Dedifferentiated amniotic fluid mesenchymal stem cell (primary cell): ENCODE measurements around the gene PKMYT1.

ENCODE experiments used
- DNase-seq: peaks from one replicate; pipeline ENCODE4 v3.0.0-alpha.2; 2016; ENCODE audit errors: extremely low spot score

The PKMYT1 gene

GRCh38 chr16:2973605-2974318 lies 6.5 kb downstream of the PKMYT1 start:
- no peak for DNase-seq

DNA sequence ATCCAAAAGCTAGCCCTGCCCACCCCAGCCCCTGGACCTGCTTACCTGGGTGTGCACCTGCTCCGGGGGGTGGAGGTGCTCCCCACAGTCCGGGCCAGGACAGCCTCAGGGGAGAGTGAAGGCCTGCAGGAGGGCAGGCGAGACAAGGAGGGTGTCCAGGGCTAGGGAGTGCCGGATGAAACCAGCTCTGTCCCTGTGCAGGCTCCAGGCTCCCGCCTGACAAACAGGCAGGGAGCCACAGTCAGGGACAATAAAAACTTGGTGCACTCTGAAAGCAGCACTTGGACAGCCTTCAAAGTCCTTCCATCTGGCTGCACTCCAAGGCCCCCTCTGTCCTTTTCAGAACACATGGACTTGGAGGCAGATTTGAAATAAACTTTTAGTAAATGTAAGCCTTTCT lies 7.2 kb downstream of the PKMYT1 start:
- DNase-seq = no peak

DNA sequence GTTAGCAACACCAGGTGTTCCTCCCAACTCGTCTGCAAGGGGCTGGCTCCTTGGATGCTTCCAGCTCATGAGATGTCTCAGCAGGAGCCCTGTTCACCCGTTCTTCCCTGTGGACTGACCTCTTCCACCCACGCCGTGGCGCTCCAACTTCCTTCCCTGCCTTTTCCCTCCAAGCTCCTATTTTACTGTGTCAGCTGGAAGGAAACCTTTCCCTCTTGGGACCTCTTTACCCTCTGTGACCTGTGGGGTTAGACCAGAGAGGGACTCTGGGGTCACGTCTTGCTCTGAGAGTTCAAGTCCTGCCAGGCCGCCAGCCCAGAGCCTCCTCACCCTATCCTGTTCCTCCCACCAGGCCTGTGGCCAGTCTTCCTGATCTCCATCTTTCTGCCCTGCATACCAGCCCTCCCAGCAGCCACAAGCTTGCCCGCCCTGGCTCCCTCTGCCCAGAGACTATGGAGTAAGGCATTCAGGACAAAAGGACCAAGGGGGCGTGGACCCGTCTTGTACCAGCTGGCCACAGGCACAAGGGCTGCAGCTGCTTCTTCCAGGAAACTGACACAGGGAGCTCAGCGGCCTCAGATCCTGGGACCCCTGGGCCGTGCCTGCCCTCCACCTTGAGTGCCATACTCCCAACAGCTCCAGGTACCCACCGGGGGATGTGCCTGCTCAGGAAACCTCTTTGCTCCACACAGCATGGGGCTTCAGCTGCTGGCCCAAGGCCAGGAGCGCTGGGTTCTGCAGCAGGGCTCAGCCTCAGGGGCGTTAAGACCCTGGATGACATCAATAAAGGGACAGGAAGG lies 8.1 kb downstream of the PKMYT1 start:
- DNase-seq = no peak

DNA sequence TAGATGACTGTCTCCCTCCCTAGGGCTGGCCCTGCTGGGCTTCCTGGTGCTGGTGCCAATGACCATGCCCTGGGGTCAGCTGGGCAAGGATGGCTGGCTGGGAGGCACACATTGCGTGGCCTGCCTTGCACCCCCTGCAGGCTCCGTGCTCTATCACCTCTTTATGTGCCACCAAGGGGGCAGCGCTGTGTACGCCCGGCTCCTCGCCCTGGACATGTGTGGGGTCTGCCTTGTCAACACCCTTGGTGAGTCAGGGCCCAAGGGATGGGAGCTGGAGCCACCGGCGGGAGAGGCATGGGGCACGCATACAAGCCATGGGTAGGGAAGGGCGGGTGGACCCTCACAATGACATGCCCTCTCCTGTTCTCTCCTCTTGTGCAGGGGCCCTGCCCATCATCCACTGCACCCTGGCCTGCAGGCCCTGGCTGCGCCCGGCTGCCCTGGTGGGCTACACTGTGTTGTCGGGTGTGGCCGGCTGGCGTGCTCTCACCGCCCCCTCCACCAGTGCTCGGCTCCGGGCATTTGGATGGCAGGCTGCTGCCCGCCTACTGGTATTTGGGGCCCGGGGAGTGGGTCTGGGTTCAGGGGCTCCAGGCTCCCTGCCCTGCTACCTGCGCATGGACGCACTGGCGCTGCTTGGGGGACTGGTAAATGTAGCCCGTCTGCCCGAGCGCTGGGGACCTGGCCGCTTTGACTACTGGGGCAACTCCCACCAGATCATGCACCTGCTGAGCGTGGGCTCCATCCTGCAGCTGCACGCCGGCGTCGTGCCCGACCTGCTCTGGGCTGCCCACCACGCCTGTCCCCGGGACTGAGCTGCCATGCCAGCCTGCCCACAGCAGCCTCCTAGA lies 8.9 kb downstream of the PKMYT1 start:
- DNase-seq = no peak

DNA sequence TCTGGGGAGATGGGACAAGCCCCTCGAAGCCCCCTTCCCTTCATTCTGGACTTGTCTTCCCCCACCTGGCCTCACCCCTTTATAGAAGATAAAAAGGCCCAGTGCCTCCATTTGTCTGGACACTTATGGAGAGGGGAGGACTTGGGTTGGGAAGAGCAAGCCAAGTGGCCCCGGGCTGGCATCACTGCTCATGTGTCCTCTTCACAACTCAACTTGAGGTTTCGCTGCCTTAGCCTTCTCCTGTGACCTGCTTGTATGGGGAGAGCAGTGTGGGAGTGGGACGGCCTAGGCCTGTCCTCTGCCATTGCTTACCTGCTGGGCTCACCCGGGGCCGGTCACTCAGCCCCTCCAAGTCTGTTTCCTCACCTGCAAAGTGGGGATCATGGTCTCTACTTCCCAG lies 9.7 kb downstream of the PKMYT1 start:
- no peak for DNase-seq

DNA sequence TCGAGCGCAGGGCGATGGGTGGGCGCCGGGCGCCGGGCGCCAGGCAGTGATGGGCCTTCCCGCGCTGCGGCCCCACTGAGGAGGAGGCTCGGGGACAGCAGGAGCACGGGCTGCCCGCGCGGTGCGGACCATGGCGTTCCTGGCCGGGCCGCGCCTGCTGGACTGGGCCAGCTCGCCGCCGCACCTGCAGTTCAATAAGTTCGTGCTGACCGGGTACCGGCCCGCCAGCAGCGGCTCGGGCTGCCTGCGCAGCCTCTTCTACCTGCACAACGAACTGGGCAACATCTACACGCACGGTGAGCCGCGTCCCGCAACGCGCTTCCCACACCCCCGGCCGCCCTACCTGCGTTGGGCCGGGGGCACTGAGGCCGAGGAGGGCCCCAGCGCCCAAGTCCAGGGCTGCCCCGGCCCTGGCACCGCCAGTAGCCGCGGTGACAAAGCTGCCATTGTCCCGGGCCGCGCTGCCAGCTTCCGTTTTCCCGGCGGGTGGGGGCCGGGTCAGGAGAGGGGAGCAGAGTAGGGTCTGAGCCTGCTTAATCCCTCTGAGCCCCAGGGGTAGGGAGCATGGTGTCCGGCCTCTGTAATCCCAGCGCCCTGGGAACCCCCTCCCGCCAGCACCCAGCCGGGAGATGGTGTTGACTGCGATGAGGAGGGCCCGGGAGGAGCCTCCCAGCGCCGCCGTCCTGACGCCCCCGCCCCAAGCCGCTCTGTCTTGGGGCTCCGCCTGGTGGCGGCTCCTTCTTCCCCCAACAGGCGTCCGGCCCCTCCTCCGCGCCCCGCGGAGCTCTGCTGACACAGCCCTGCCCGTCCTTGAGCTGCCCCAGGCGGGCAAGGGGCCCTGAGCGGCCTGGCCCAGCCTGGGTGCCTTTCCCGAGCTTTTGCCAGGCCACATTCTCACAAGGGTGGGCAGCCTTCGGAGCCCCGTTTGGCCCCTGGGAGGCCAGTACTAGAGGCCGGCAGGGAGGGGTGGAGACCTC lies 10.4 kb downstream of the PKMYT1 start:
- no peak for DNase-seq

GRCh38 chr16:2968738-2969544 lies 11.3 kb downstream of the PKMYT1 start, which contains the start of gene PAQR4:
Gene PAQR4, plus strand, starts transcription at chr16:2969348. Its CDS starts 327 bp downstream, at chr16:2969675.
- DNase-seq = peak; percentile 47

DNA sequence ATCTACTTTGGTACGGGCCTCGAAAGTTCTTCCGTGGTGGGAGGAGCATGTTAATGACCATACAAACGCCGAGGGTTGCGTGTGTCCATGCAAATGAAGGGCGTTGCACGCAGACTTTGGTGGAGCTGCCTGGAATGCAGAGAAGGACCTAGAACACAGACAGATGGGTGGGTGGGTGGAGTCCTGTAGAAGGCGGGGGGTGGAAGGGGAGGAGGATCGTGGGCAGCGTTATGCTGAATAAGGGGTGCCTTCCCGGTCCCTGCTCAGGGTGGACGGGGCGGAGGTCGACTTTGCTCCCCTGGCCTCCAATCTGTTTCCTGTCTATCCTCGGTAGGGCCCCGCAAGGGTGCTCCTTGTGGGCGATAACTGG lies 11.9 kb downstream of the PKMYT1 start:
- DNase-seq = no peak

DNA sequence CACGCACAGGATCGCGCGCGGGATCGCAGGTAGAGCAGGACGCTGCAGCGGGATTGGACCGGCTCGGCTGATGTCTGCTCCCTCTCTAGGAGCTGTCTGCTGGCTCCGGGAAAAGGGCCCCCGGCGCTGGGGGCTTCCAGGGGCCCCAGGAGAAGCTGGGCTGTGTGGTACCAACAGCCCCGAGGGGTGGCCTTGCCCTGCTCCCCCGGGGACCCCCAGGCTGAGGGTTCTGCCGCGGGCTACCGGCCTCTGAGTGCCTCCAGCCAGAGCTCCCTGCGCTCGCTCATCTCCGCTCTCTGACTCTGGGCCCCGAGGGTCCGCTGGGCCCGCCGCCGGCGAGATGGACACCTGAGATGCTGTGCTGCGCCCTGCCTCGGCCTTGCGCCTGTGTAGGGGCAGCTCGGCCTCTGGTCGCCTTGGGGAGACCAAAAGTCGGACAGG lies 12.5 kb downstream of the PKMYT1 start:
- DNase-seq = no peak

- no peak for DNase-seq
Measured at GRCh38 chr16:2967211-2967631, 13.0 kb downstream of the PKMYT1 start.

GRCh38 chr16:2966808-2967191 lies 13.4 kb downstream of the PKMYT1 start:
- DNase-seq = no peak

DNA sequence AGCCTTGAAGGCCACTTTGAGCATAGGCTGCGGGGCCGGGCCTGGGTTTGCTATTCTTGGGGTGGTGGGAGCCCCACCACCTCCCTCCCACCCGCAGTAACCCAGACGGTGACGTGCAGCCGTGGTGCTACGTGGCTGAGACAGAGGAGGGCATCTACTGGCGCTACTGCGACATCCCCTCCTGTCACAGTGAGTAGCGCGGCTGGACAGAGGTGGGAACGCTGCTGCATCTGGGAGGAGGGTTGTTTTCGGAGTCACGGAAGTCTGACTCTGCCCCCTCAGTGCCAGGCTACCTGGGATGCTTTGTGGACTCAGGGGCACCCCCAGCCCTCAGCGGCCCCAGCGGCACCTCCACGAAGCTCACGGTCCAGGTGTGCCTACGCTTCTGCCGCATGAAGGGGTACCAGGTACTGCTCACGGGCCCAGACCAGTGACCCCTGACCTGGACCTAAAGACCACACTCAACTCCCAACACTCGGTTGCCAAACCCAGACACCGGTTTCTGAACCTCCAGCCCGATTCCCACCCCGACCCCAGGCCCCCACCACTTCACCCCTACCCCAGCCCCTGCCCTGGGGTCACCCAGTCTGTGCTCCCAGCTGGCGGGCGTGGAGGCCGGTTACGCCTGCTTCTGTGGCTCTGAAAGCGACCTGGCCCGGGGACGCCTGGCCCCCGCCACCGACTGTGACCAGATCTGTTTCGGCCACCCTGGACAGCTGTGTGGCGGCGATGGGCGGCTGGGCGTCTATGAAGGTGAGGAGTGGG lies 14.0 kb downstream of the PKMYT1 start:
- no peak for DNase-seq

DNA sequence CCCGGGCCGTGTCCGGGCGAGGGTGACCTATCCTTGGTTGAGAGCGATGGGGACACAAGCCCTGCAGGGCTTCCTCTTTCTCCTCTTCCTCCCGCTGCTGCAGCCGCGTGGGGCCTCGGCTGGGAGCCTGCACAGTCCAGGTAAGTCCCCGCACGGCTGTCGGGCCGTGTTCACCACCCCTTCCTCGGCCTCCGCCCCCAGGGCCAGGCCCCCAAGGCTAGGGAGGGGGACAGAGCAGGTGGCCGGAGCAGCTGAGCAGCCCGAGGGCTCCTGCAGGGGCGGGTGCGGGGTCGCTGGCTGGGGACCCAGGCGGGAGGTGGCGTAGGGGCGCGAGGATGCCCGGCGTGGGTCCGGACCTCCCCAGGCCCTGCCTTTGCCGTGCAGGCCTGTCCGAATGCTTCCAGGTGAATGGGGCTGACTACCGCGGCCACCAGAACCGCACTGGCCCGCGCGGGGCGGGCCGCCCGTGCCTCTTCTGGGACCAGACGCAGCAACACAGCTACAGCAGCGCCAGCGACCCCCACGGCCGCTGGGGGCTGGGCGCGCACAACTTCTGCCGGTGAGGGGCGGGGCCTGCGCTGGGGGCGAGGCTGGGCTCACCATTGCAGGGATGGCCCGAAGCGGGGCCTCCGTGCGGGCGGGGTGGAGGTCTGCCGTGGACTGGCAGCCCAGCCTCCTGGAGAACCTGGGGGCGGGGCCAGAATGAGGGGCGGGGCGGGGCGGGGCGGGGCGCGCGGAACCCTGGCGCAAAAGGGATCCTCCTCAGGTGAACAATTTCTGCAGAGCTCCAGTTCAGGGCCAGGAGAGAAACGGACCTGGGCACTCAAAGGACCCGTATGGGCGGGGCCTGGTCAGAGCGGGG lies 15.5 kb downstream of the PKMYT1 start:
- DNase-seq = no peak

GRCh38 chr16:2963723-2964474 lies 16.3 kb downstream of the PKMYT1 start, which contains the start of gene KREMEN2:
Gene KREMEN2, plus strand, starts transcription at chr16:2964275. Its CDS starts 246 bp downstream, at chr16:2964521.
- DNase-seq = no peak

GRCh38 chr16:2963074-2963722 lies 17.0 kb downstream of the PKMYT1 start:
- DNase-seq = no peak

DNA sequence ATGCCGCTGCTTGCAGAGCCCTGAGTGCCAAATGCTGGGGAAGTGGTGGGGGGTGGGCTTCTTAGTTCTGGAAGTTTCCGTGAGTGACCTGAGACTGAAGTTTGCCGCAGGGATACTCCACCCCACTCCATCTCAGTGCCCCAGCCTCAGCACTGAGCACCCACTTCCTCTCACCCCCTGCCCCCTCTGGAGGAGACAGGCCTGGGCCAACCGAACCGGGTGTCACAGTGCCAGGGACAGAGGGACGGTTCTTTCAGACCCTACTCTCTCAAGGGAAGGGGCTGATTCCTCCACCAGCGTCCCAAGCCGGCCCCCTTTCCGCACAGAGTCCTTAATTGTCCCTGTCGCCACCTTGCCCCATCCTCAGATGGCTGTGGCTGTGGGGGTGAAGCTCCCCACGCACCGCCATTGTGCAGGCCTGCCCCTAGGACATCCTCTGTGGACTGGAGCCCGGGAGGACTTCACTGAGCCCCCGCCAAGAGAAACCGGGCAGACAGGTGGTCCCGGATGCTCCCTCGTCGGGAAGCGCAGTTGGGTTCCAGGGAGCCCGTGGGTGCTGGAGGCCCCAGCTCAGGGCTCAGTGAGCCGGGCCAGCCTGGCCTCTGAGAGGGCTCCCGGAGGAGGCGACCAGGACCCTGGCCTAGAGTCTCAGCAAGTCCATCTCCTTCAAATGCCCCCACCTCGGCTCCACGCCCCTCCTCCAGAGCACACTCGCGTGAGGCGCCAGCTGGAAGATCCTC lies 17.7 kb downstream of the PKMYT1 start:
- no peak for DNase-seq
